H1 (cell line): ENCODE measurements around the gene UMAD1. TPM values are rescaled to one million over a fixed set of nuclear protein-coding genes. Genes with fewer than 3 reads are reported as not detected.

Experiments
- CTCF ChIA-PET: fragments of 300-600 bp; sonication (Branson Sonifier 250); formaldehyde crosslinking; loops from one replicate; lab custom pipeline; 2021; ENCODE audit not compliant: partially characterized antibody; lab: Charles Lee
- POLR2A ChIA-PET: fragments of 300-600 bp; sonication (Branson Sonifier 250); formaldehyde crosslinking; loops from one replicate; lab custom pipeline; 2021; ENCODE audit warnings: inconsistent platforms; ENCODE audit not compliant: partially characterized antibody; lab: Charles Lee
- DNase-seq, 2 experiments: peaks; one replicate each; pipeline versions ENCODE4 v3.0.0 to v3.0.0-alpha.2; 2010 to 2022; ENCODE audit warnings: low spot score in 2 of 2, low read depth in 1 of 2, mixed read lengths in 1 of 2
- FAIRE-seq: peaks from 2 replicates; lab custom pipeline; 2011; peaks lifted over from hg19 to GRCh38; lab: Jason Lieb, UNC
- H2AFZ ChIP-seq: 2 replicates; pipeline ENCODE4 v1.8.1; 2012; ENCODE audit warnings: low read length, inconsistent platforms
- H2AK5ac ChIP-seq: 2 replicates; pipeline ENCODE4 v1.6.1; 2013; ENCODE audit warnings: low read depth, low read length
- H2BK120ac ChIP-seq: replicated peaks from 2 replicates; pipeline ENCODE3; 2013; ENCODE audit warnings: low read depth, low read length, inconsistent platforms
- H2BK12ac ChIP-seq: 2 replicates; pipeline ENCODE4 v1.6.1; 2013; ENCODE audit warnings: low read depth, low read length
- H2BK15ac ChIP-seq: 2 replicates; pipeline ENCODE4 v1.6.1; 2013; ENCODE audit warnings: low read length
- H2BK20ac ChIP-seq: 2 replicates; pipeline ENCODE4 v1.6.1; 2013; ENCODE audit warnings: low read length
- H2BK5ac ChIP-seq: 2 replicates; pipeline ENCODE4 v1.6.1; 2013; ENCODE audit warnings: low read depth, low read length
- H3K14ac ChIP-seq: 2 replicates; pipeline ENCODE4 v1.6.1; 2013; ENCODE audit warnings: inconsistent platforms; ENCODE audit not compliant: insufficient read length
- H3K18ac ChIP-seq: 2 replicates; pipeline ENCODE4 v1.6.1; 2013; ENCODE audit warnings: low read length; ENCODE audit errors: extremely low read depth
- H3K23ac ChIP-seq: 2 replicates; pipeline ENCODE4 v1.6.1; 2013; ENCODE audit warnings: inconsistent platforms; ENCODE audit not compliant: insufficient read length
- H3K23me2 ChIP-seq: 2 replicates; pipeline ENCODE4 v1.6.1; 2013; ENCODE audit warnings: low read depth, low read length
- H3K27ac ChIP-seq: 2 replicates; pipeline ENCODE4 v1.6.1; 2011; ENCODE audit warnings: low read depth, low read length, inconsistent platforms
- H3K27me3 ChIP-seq, 4 experiments: replicated peaks in 1 of 4; 1 replicate in 1 of 4; 2 replicates in 3 of 4; pipeline versions ENCODE4 v1.6.1 to v1.8.1; 2011 to 2013; ENCODE audit warnings: low read length in 3 of 4, mild to moderate bottlenecking in 3 of 4, inconsistent platforms in 2 of 4, mixed read lengths in 2 of 4, moderate library complexity in 1 of 4; ENCODE audit not compliant: control insufficient read depth in 3 of 4, insufficient read depth in 3 of 4; ENCODE audit errors: extremely low read depth in 1 of 4
- H3K36me3 ChIP-seq, 4 experiments: 2 replicates each; pipeline versions ENCODE4 v1.6.1 to v1.8.1; 2011 to 2013; ENCODE audit warnings: mild to moderate bottlenecking in 4 of 4, low read length in 3 of 4, moderate library complexity in 2 of 4, control low read depth in 1 of 4, inconsistent platforms in 1 of 4; ENCODE audit not compliant: insufficient read depth in 4 of 4, control insufficient read depth in 2 of 4
- H3K4ac ChIP-seq: replicated peaks from 2 replicates; pipeline ENCODE3; 2013; ENCODE audit warnings: low read length, low read depth, mixed read lengths, inconsistent platforms; ENCODE audit not compliant: insufficient read length
- H3K4me1 ChIP-seq, 4 experiments: replicated peaks in 1 of 4; 1 replicate in 1 of 4; 2 replicates in 3 of 4; pipeline versions ENCODE4 v1.6.1 to v1.8.1; 2011 to 2013; ENCODE audit warnings: low read length in 3 of 4, inconsistent platforms in 2 of 4, mixed read lengths in 1 of 4; ENCODE audit not compliant: insufficient read depth in 4 of 4, control insufficient read depth in 3 of 4
- H3K4me2 ChIP-seq, 2 experiments: 2 replicates each; pipeline versions ENCODE4 v1.6.1 to v1.8.1; 2011 to 2013; ENCODE audit warnings: low read depth in 2 of 2, low read length in 2 of 2, control low read depth in 1 of 2, inconsistent platforms in 1 of 2, mild to moderate bottlenecking in 1 of 2; ENCODE audit not compliant: insufficient read depth in 1 of 2
- H3K4me3 ChIP-seq, 4 experiments: fragments of 200-600, 300-600 bp in 1 of 4; sonication (generic), shearing (Covaris generic), sonication (Bioruptor Twin) in 1 of 4; 2 replicates each; pipeline versions ENCODE4 v1.5.1 to v1.8.1; 2011 to 2016; ENCODE audit warnings: low read length in 4 of 4, low read depth in 3 of 4, control low read depth in 2 of 4, inconsistent platforms in 2 of 4, mild to moderate bottlenecking in 2 of 4, mixed read lengths in 1 of 4, moderate library complexity in 1 of 4; ENCODE audit not compliant: insufficient read depth in 2 of 4; ENCODE audit errors: extremely low read depth in 1 of 4
- H3K56ac ChIP-seq: replicated peaks from 2 replicates; pipeline ENCODE3; 2013; ENCODE audit warnings: low read depth, mild to moderate bottlenecking, mixed read lengths, low read length, inconsistent platforms; ENCODE audit not compliant: insufficient read length
- H3K79me1 ChIP-seq: 2 replicates; pipeline ENCODE4 v1.6.1; 2013; ENCODE audit warnings: low read depth, low read length, control low read depth
- H3K79me2 ChIP-seq, 2 experiments: 2 replicates each; pipeline versions ENCODE4 v1.6.1 to v1.8.1; 2012 to 2013; ENCODE audit warnings: low read length in 2 of 2, mild to moderate bottlenecking in 2 of 2, inconsistent platforms in 1 of 2; ENCODE audit not compliant: insufficient read depth in 2 of 2, control insufficient read depth in 1 of 2
- H3K9ac ChIP-seq, 4 experiments: replicated peaks in 1 of 4; 1 replicate in 1 of 4; 2 replicates in 3 of 4; pipeline versions ENCODE4 v1.6.1 to v1.8.1; 2011 to 2013; ENCODE audit warnings: low read depth in 3 of 4, low read length in 3 of 4, control low read depth in 2 of 4, mild to moderate bottlenecking in 2 of 4, moderate library complexity in 2 of 4, inconsistent platforms in 1 of 4; ENCODE audit errors: extremely low read depth in 1 of 4
- H3K9me3 ChIP-seq, 2 experiments: 2 replicates each; pipeline versions ENCODE4 v1.6.1 to v1.8.1; 2012 to 2013; ENCODE audit warnings: mild to moderate bottlenecking in 2 of 2, moderate library complexity in 2 of 2, control low read depth in 1 of 2, inconsistent platforms in 1 of 2, low read depth in 1 of 2, low read length in 1 of 2, mixed read lengths in 1 of 2; ENCODE audit not compliant: insufficient read depth in 2 of 2
- H4K20me1 ChIP-seq, 2 experiments: replicated peaks in 1 of 2; 2 replicates each; pipeline versions ENCODE3 to v1.8.1; 2011 to 2013; ENCODE audit warnings: inconsistent platforms in 2 of 2, low read length in 2 of 2, mild to moderate bottlenecking in 1 of 2; ENCODE audit not compliant: insufficient read depth in 2 of 2, control insufficient read depth in 1 of 2
- H4K5ac ChIP-seq: 2 replicates; pipeline ENCODE4 v1.6.1; 2013; ENCODE audit warnings: low read length, low read depth, mixed read lengths, inconsistent platforms; ENCODE audit not compliant: insufficient read length
- H4K8ac ChIP-seq: 2 replicates; pipeline ENCODE4 v1.8.0; 2013; ENCODE audit warnings: mild to moderate bottlenecking, moderate library complexity, low read length, inconsistent platforms; ENCODE audit not compliant: insufficient read depth; ENCODE audit errors: extremely low read depth
- H4K91ac ChIP-seq: replicated peaks from 2 replicates; pipeline ENCODE3; 2013; ENCODE audit warnings: low read length, mixed read lengths, inconsistent platforms; ENCODE audit not compliant: insufficient read length
- BRCA1 ChIP-seq: IDR thresholded peaks from 2 replicates; pipeline ENCODE4 v1.6.1; 2012; ENCODE audit warnings: low read depth, low read length, improper control_type of control experiment
- JUND ChIP-seq: IDR thresholded peaks from 2 replicates; pipeline ENCODE4 v1.6.1; 2011; ENCODE audit warnings: mild to moderate bottlenecking, improper control_type of control experiment, low read length
- NANOG ChIP-seq: IDR thresholded peaks from 2 replicates; pipeline ENCODE4 v1.6.1; 2011; ENCODE audit warnings: low read length, low read depth, mild to moderate bottlenecking, inconsistent platforms; ENCODE audit not compliant: insufficient read depth, poor library complexity, severe bottlenecking
- SIX5 ChIP-seq: IDR thresholded peaks from 2 replicates; pipeline ENCODE4 v1.6.1; 2011; ENCODE audit warnings: mild to moderate bottlenecking, low read depth, low read length
- SUZ12 ChIP-seq: fragments of 200-600 bp; sonication (generic); IDR thresholded peaks from 2 replicates; pipeline ENCODE4 v1.6.1; 2012; ENCODE audit warnings: mild to moderate bottlenecking, inconsistent platforms, low read length, moderate library complexity, mixed read lengths
- TEAD4 ChIP-seq: IDR thresholded peaks from 2 replicates; pipeline ENCODE4 v1.6.1; 2012; ENCODE audit warnings: low read depth, low read length, inconsistent platforms, mixed read lengths
- WGBS, 2 experiments: shearing (Covaris generic) in 1 of 2; methylation state at CpG; one replicate each; pipeline versions ENCODE4 v1.1.6 to v1.1.7; 2013 to 2015; ENCODE audit warnings: low lambda C conversion rate in 2 of 2, mixed read lengths in 2 of 2, inconsistent platforms in 1 of 2, low coverage in 1 of 2, missing lambda C conversion rate in 1 of 2; ENCODE audit not compliant: insufficient replicate concordance in 2 of 2, insufficient coverage in 1 of 2, insufficient read length in 1 of 2; ENCODE audit errors: extremely low coverage in 1 of 2, missing lambda C conversion rate in 1 of 2; 5-methylcytosine and 5-hydroxymethylcytosine counted together
- polyA plus RNA-seq, 7 experiments: library from polyadenylated mRNA; depleted of rRNA in 3 of 7; stranded (reverse) in 5 of 7; unstranded in 2 of 7; fragments of >200 nt in 5 of 7; fragments of 200-250 nt in 2 of 7; gene quantifications; 1 replicate in 5 of 7; 2 replicates in 1 of 7; 4 replicates in 1 of 7; pipeline versions ENCODE4 v1.2.1 to v1.2.3, GENCODE V29; 2011 to 2013; ENCODE audit warnings: missing spikeins in 2 of 7, mixed read lengths in 2 of 7
- total RNA-seq: library from RNA; stranded (reverse); fragmentation: NEBNext Ultra II Directional; extraction: Animal tissue kit (Norgen Biotek cat#: 25700); gene quantifications from 2 replicates; pipeline ENCODE4 v1.2.1, GENCODE V29; 2021

The UMAD1 gene
- total and polyA plus RNA-seq, 2 of the 8 experiments (the other 6 are each of a cell fraction or from before 2014, with no cell fraction given): 10.4 to 12.3 TPM

DNA sequence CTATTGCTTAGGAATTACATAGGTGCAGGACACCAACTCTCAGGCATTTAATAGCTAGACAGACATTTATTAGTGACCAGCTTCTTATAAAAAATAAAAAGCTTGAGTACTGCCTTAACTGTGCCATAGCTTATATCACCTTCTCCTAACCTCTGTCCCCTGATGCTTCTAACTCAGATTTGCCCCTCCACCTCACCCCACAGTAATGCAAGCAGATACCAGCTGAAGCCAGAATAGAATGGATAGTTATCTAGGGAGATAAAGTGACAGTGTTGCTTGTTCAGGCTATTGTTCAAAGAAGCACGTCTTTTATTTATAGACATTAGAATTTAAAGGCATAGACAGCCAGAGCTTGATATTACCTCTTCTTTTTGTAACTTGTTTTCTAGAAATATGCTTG, 228.5 kb downstream of the UMAD1 start:
- Histone ChIP-seq H2BK5ac (no peak overlapping the region), H3K36me3 (no peaks in the 10 kb centered on the region), H3K4me2 (no peak overlapping the region), H3K79me1 (no peaks in the 10 kb centered on the region), H4K5ac (no peak overlapping the region), H2BK20ac (no peak overlapping the region), H3K4ac (no peak overlapping the region), H3K14ac (no peak overlapping the region), H3K23ac (no peak overlapping the region), H3K18ac (no peak overlapping the region), H3K27ac (no peak overlapping the region), H3K23me2 (no peaks in the 10 kb centered on the region), H4K20me1 (no peaks in the 10 kb centered on the region), H2BK120ac (no peak overlapping the region), H3K9me3 (no peaks in the 10 kb centered on the region), H4K91ac (no peak overlapping the region), H3K4me1 (peaks cover 0 to 9% (median 6%) of the 10 kb centered on the region in 4 experiments; a peak in 4 of 7 replicates), H2BK12ac (no peak overlapping the region), H2BK15ac (no peak overlapping the region), H2AK5ac (no peak overlapping the region), H4K8ac (no peak overlapping the region), H3K27me3 (no peaks in the 10 kb centered on the region), H2AFZ (no peak overlapping the region), H3K79me2 (no peaks in the 10 kb centered on the region), H3K56ac (no peak overlapping the region), H3K9ac (no peak overlapping the region), H3K4me3 (no peak overlapping the region)
- no peak for TF ChIP-seq TEAD4
- TF ChIP-seq BRCA1: no peak
- no peak for TF ChIP-seq JUND
- no peak for TF ChIP-seq SIX5
- TF ChIP-seq NANOG: no peak
- TF ChIP-seq SUZ12: no peak
- no peak for DNase-seq
- CTCF ChIA-PET: interaction anchor here (1.0 to 1.5 kb wide), 3 partner anchors 9 to 188 kb away, joined by 3 to 4 read pairs (median 3); no protein-coding TSS in a partner anchor
- POLR2A ChIA-PET: no interaction called here
- WGBS, 2 experiments: 0% methylated on average over 1 of the region's 1 CpG; no CpG with 5 or more reads in 1 of the 2 experiments
- no peak for FAIRE-seq
